ENCODE results near the gene TENM3. TPM values are rescaled to one million over a fixed set of nuclear protein-coding genes. Genes with fewer than 3 reads are reported as not detected.

Gene TENM3
- total RNA-seq, 1 experiment from 2014 or later: not detected

GRCh38 chr4:182848685-182849084, 605.5 kb downstream of the TENM3 start:
- H3K4me1 ChIP-seq (replicated peaks; ENCODE audit: insufficient read depth): no peaks in the 10 kb centered on the region
- H3K9me2 ChIP-seq (ENCODE audit: insufficient read depth): no peaks in the 10 kb centered on the region
- no peaks in the 10 kb centered on the region for H3F3A ChIP-seq (ENCODE audit: insufficient read depth, low read depth)
- intact Hi-C loops (cut with micrococcal nuclease; ENCODE audit: unreplicated experiment): no loop called here
- no peak overlapping the region for H3K4me2 ChIP-seq
- H4K20me1 ChIP-seq (ENCODE audit: insufficient read depth): no peaks in the 10 kb centered on the region
- H2AFZ ChIP-seq: no peak overlapping the region
- H3K4me3 ChIP-seq: no peak overlapping the region
- DNase-seq: no peak
- no peak overlapping the region for H3K27ac ChIP-seq
- peaks cover 81% of the 10 kb centered on the region for H3K27me3 ChIP-seq (ENCODE audit: insufficient read depth, low read depth)
- no TSS peak for BruUV-seq (replicated peaks)
- no peaks in the 10 kb centered on the region for H3K9me3 ChIP-seq (ENCODE audit: insufficient read depth, low read depth)
- POLR2A ChIA-PET (ENCODE audit: unreplicated experiment): no interaction called here
- TF ChIP-seq CTCF (conservative IDR thresholded peaks at IDR 0.05): no peak
- no peak for TF ChIP-seq EZH2 (IDR thresholded peaks at IDR 0.05; ENCODE audit: low read depth)
- H3K79me2 ChIP-seq (ENCODE audit: low read depth): no peaks in the 10 kb centered on the region
- CTCF ChIA-PET: no interaction called here
- H3K36me3 ChIP-seq (ENCODE audit: low read depth): no peaks in the 10 kb centered on the region
